SU-DHL-6 (cell line): ENCODE data around the gene CWC27.

Source experiments
- CTCF ChIP-seq: fragments of 200-600 bp; sonication (generic); IDR thresholded peaks from one replicate; pipeline ENCODE4 v1.5.1; 2017; ENCODE audit warnings: antibody characterized with exemption, mild to moderate bottlenecking, low read length, moderate library complexity; ENCODE audit not compliant: insufficient read depth, poor library complexity, severe bottlenecking
- EZH2phosphoT487 ChIP-seq: fragments of 200-600 bp; sonication (generic), shearing (Covaris generic); conservative IDR thresholded peaks from 2 replicates; pipeline ENCODE4 v1.6.1; 2018; ENCODE audit warnings: mild to moderate bottlenecking, antibody characterized with exemption, low read length, moderate library complexity, mixed read lengths

GRCh38 chr5:65013166-65013565 lies 244.4 kb downstream of the CWC27 start:
- TF ChIP-seq CTCF, result no peak
- no peak for TF ChIP-seq EZH2phosphoT487
